Hepatocyte (in vitro differentiated cells): Measurements from ENCODE around the gene THRA. TPM values are rescaled to one million over a fixed set of nuclear protein-coding genes. Genes with fewer than 3 reads are reported as not detected.

Experiments used
- DNase-seq: peaks from one replicate; pipeline ENCODE4 v3.0.0-alpha.2; 2016; ENCODE audit warnings: low spot score
- H2AFZ ChIP-seq: fragments of 200-600 bp; sonication (generic); 2 replicates; pipeline ENCODE4 v1.6.0; 2016; ENCODE audit warnings: antibody characterized with exemption, mild to moderate bottlenecking
- H3K27ac ChIP-seq: fragments of 200-600 bp; sonication (generic); 2 replicates; pipeline ENCODE4 v1.5.1; 2016; ENCODE audit warnings: mild to moderate bottlenecking
- H3K27me3 ChIP-seq: fragments of 200-600 bp; sonication (generic); 2 replicates; pipeline ENCODE4 v1.6.1; 2016
- H3K36me3 ChIP-seq: fragments of 200-600 bp; sonication (generic); replicated peaks from 2 replicates; pipeline ENCODE4 v1.5.1; 2016; ENCODE audit warnings: low read depth; ENCODE audit not compliant: insufficient read depth
- H3K4me1 ChIP-seq: fragments of 200-600 bp; sonication (generic); 2 replicates; pipeline ENCODE4 v1.5.1; 2016; ENCODE audit warnings: mild to moderate bottlenecking, moderate library complexity; ENCODE audit not compliant: insufficient read depth
- H3K4me2 ChIP-seq: fragments of 200-600 bp; sonication (generic); 2 replicates; pipeline ENCODE4 v1.6.0; 2016
- H3K4me3 ChIP-seq: fragments of 200-600 bp; sonication (generic); 2 replicates; pipeline ENCODE4 v1.5.1; 2016; ENCODE audit warnings: mild to moderate bottlenecking
- H3K79me2 ChIP-seq: fragments of 200-600 bp; sonication (generic); 2 replicates; pipeline ENCODE4 v1.6.0; 2017; ENCODE audit warnings: mild to moderate bottlenecking
- H3K9me2 ChIP-seq: fragments of 200-600 bp; sonication (generic); replicated peaks from 2 replicates; pipeline ENCODE4 v1.6.0; 2017; ENCODE audit warnings: mild to moderate bottlenecking; ENCODE audit not compliant: insufficient read depth
- H3K9me3 ChIP-seq: fragments of 200-600 bp; sonication (generic); 2 replicates; pipeline ENCODE4 v1.5.1; 2016; ENCODE audit warnings: low read depth, mild to moderate bottlenecking
- H4K20me1 ChIP-seq: fragments of 200-600 bp; sonication (generic); 2 replicates; pipeline ENCODE4 v1.6.0; 2016; ENCODE audit warnings: mild to moderate bottlenecking; ENCODE audit not compliant: insufficient read depth, poor library complexity, severe bottlenecking
- CTCF ChIP-seq: fragments of 200-600 bp; sonication (generic); IDR thresholded peaks from 2 replicates; pipeline ENCODE4 v1.5.1; 2016; ENCODE audit warnings: antibody characterized with exemption, mild to moderate bottlenecking; ENCODE audit not compliant: poor library complexity
- EZH2 ChIP-seq: fragments of 200-600 bp; sonication (generic); IDR thresholded peaks from 2 replicates; pipeline ENCODE4 v1.6.1; 2016; ENCODE audit warnings: antibody characterized with exemption, mild to moderate bottlenecking, borderline replicate concordance
- EZH2phosphoT487 ChIP-seq: fragments of 200-600 bp; sonication (generic); IDR thresholded peaks from one replicate; pipeline ENCODE4 v1.6.1; 2018; ENCODE audit warnings: antibody characterized with exemption, mild to moderate bottlenecking, low read depth, moderate library complexity; ENCODE audit not compliant: unreplicated experiment, severe bottlenecking
- WGBS: methylation state at CpG from one replicate; pipeline ENCODE4 v1.1.6; 2016; ENCODE audit warnings: low lambda C conversion rate; ENCODE audit errors: missing lambda C conversion rate; 5-methylcytosine and 5-hydroxymethylcytosine counted together
- polyA plus RNA-seq: library from polyadenylated mRNA; unstranded; fragments of >200 nt; fragmentation: Nextera tagmentation; extraction: Ambion mirVana; gene quantifications from 2 replicates; pipeline ENCODE4 v1.2.1, GENCODE V29; 2016
- total RNA-seq: library from RNA; depleted of rRNA; stranded (reverse); fragments of >200 nt; gene quantifications from 2 replicates; pipeline ENCODE4 v1.2.3, GENCODE V29; 2014

The THRA gene
- total and polyA plus RNA-seq, 2 experiments from 2014 or later: 22.5 to 35.3 TPM

DNA sequence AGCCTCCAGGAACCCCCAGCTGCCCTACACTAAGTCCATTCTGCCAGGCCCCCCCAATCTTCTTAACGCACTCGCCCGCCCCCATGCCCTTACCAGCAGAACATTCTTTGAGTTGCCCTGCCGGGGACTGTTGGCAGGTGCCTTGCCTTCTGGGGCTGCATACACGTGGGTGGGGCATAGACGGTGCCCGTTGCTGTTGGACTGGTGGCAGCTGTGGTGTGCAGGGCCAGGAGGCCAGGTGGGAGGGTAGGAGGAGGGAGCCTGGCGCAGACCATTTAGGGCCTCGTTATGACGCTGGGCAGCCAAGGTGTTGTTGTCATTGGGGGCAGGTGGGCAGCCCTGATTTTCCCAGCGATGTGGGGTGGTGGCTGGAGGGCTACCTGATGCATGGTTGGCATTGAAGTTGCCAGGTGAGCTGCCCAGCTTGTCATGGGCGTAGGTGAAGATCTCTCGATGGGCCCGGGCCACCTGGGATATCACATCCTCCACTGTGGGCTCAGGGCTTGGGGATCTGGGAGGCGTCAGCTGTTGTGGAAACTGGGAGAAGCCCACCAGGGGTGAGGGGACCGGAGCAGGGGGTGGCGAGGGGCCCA is 32.7 kb downstream of the THRA start:
- Histone ChIP-seq H3K9me3 (no peaks in the 10 kb centered on the region), H3K79me2 (no peaks in the 10 kb centered on the region), H3K4me3 (no peak overlapping the region), H3K27me3 (no peaks in the 10 kb centered on the region), H3K36me3 (no peaks in the 10 kb centered on the region), H3K4me2 (no peak overlapping the region), H3K4me1 (peaks cover 15% of the 10 kb centered on the region), H3K9me2 (no peaks in the 10 kb centered on the region), H3K27ac (no peak overlapping the region), H2AFZ (no peak overlapping the region), H4K20me1 (no peaks in the 10 kb centered on the region)
- WGBS: 96% methylated on average over 17 of the region's 17 CpGs
- TF ChIP-seq EZH2: no peak
- no peak for TF ChIP-seq CTCF
- TF ChIP-seq EZH2phosphoT487: no peak
- DNase-seq: no peak

- Histone ChIP-seq H3K27me3 (no peaks in the 10 kb centered on the region), H3K36me3 (no peaks in the 10 kb centered on the region), H3K79me2 (no peaks in the 10 kb centered on the region), H4K20me1 (no peaks in the 10 kb centered on the region), H3K9me3 (no peaks in the 10 kb centered on the region), H3K4me3 (no peak overlapping the region), H3K4me2 (no peak overlapping the region), H3K4me1 (peaks cover 18% of the 10 kb centered on the region), H3K27ac (no peak overlapping the region), H2AFZ (no peak overlapping the region), H3K9me2 (no peaks in the 10 kb centered on the region)
- DNase-seq: no peak
- WGBS: 94% methylated on average over 23 of the region's 23 CpGs
- TF ChIP-seq EZH2 (no peak), EZH2phosphoT487 (no peak), CTCF (no peak)
These were observed 33.4 kb downstream of the THRA start for GRCh38 chr17:40095944-40096791.

- no peak for TF ChIP-seq EZH2
- no peak for TF ChIP-seq CTCF
- TF ChIP-seq EZH2phosphoT487: no peak
- Histone ChIP-seq H3K4me2 (no peak overlapping the region), H2AFZ (no peak overlapping the region), H3K36me3 (no peaks in the 10 kb centered on the region), H4K20me1 (no peaks in the 10 kb centered on the region), H3K9me2 (no peaks in the 10 kb centered on the region), H3K27me3 (no peaks in the 10 kb centered on the region), H3K27ac (no peak overlapping the region), H3K79me2 (no peaks in the 10 kb centered on the region), H3K9me3 (no peaks in the 10 kb centered on the region), H3K4me3 (no peak overlapping the region), H3K4me1 (peaks cover 22% of the 10 kb centered on the region)
- no peak for DNase-seq
- WGBS: 93% methylated on average over 10 of the region's 10 CpGs
These were observed 34.3 kb downstream of the THRA start for GRCh38 chr17:40097087-40097486.
